Body of pancreas (tissue), 4 donors: ENCODE results near the gene GUCY2F.

Experiments
- CTCF ChIP-seq, 7 experiments: fragments of 450-650 bp in 4 of 7; fragments of 200-600 bp in 3 of 7; sonication (generic) in 3 of 7; IDR thresholded peaks; one replicate each; pipeline ENCODE4 v1.5.1; 2016 to 2019; ENCODE audit warnings: antibody characterized with exemption in 7 of 7
- POLR2A ChIP-seq, 3 donors: fragments of 450-650 bp; IDR thresholded peaks; one replicate each; pipeline ENCODE4 v1.6.1; 2016; ENCODE audit warnings: antibody characterized with exemption in 3 of 3, mild to moderate bottlenecking in 2 of 3

DNA sequence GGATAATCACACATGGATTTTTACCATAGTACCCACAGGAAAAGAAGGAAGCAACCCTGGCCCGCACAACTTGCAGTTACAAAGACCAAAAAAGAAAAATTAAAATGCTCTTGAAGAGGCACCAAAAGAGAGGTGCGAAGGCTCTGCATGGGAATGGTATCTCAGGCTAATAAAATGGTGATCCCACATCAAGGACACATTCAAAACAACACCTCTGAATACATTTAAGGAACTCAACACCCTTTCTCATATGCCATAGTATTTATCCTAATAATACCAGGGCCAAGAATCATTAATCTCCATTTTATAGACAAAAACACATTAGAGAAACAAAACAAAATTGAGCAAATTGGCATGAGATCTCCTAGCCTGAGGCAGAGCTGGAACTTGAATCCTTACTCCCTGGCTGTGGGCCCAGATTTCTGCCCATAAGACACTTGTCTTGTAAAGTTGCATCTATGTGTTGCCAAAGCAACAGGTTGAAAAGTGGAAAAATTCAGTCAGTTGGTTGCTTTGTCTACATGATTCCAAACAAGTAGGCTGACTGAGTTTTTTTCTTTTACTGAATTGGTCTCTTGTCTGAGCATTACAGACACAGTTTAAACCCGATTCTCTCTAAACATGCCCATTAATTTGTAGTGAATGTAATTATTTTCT lies 33.5 kb downstream of the GUCY2F start:
- TF ChIP-seq CTCF (IDR thresholded peaks at IDR 0.05): no peak
- no peak for TF ChIP-seq POLR2A (IDR thresholded peaks at IDR 0.05)
